Measurements from ENCODE around the gene LARGE1.

DNA sequence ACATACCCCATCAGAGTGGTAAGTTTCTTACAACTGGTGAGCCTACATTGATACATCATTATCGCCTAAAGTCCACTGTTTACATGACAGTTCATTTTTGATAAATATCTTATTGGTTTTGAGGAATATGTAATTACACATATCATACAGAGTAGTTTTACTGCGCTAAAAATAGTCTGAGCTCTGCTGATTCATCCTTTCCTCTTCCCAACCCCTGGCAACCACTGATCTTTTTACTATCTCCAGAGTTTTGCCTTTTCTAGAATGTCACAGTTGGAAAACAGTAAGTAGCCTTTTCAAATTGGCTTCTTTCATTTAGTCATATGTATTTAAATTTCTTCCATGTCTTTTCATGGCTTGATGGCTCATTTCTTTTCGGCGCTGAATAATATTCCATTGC is 112.8 kb downstream of the LARGE1 start:
- TF ChIP-seq, protein P1, sequence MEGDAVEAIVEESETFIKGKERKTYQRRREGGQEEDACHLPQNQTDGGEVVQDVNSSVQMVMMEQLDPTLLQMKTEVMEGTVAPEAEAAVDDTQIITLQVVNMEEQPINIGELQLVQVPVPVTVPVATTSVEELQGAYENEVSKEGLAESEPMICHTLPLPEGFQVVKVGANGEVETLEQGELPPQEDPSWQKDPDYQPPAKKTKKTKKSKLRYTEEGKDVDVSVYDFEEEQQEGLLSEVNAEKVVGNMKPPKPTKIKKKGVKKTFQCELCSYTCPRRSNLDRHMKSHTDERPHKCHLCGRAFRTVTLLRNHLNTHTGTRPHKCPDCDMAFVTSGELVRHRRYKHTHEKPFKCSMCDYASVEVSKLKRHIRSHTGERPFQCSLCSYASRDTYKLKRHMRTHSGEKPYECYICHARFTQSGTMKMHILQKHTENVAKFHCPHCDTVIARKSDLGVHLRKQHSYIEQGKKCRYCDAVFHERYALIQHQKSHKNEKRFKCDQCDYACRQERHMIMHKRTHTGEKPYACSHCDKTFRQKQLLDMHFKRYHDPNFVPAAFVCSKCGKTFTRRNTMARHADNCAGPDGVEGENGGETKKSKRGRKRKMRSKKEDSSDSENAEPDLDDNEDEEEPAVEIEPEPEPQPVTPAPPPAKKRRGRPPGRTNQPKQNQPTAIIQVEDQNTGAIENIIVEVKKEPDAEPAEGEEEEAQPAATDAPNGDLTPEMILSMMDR (IDR thresholded peaks at IDR 0.05): no peak
- TF ChIP-seq POLR2A (IDR thresholded peaks at IDR 0.05): no peak

Measured in Peyer's patch (tissue), 4 donors.